ENCODE data around the gene CMTM4.
"Not testable (repeated sequence)": the region's sequence is repeated elsewhere in the genome, so short reads cannot be mapped to it uniquely, and the experiment has no call there.

Gene CMTM4

DNA sequence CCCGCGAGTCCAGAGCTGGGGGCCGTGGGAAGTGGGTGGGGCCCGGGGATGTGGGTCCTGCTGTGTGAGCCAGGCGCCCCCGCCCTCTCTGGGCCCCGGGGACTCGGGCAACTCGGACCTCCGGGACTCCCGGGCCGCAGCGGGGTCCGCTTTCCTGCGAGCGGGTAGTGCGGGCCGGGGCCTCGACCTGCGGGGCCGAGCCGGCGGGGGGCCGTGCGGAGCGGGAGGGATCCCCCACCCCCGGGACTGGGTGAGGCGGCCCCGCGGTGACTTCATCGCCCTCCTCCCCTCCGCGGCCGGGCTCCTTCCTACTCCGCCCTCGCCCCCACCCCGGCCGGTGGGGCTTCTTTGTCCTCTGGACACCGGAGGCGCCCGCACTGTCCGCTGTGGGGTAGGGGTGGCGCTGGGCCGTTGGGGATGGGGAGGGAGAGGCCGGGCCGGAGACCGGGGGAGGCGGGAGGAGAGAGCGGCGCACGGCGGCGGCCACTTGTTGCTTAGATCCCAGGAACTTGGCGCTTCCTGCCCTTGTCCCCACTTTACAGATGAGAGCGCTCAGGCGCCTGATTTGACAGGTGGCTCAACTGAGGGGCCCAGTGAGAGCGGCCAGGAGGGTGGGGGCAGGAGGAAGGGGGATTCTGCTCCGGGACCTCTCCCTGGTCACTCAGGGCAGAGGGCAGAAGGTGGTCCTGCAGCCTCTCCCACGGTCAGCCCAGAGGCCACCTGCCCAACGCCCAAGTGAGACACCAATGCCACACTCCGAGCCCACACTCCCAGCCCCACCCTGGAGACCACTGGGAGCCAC lies 91.2 kb downstream of the CMTM4 start:
- H3K9ac ChIP-seq (ENCODE audit: low read depth, low read length): no peak overlapping the region
- peaks cover 11% of the 10 kb centered on the region for H3K36me3 ChIP-seq (ENCODE audit: control insufficient read depth, insufficient read depth, low read length)
- H3K9me3 ChIP-seq (ENCODE audit: control insufficient read depth, insufficient read depth, low read length): no peaks in the 10 kb centered on the region
- H3K4me1 ChIP-seq (ENCODE audit: control insufficient read depth, insufficient read depth, low read length): peaks cover 10% of the 10 kb centered on the region
- H3K27me3 ChIP-seq (ENCODE audit: control insufficient read depth, insufficient read depth, low read length): peaks cover 8% of the 10 kb centered on the region
- peak overlapping the region; percentile 52 for H3K4me3 ChIP-seq (ENCODE audit: low read depth, low read length)

GRCh38 chr16:66604376-66605176 lies 92.0 kb downstream of the CMTM4 start, which contains the start of gene CMTM3:
TSS of gene CMTM3 (plus strand) at chr16:66604704. CDS start at chr16:66604806, 102 bp downstream.
- peaks cover 3% of the 10 kb centered on the region for H3K36me3 ChIP-seq (ENCODE audit: control insufficient read depth, insufficient read depth, low read length)
- peaks cover 10% of the 10 kb centered on the region for H3K4me1 ChIP-seq (ENCODE audit: control insufficient read depth, insufficient read depth, low read length)
- peak within 1 kb of the TSS; percentile 84 for H3K4me3 ChIP-seq (ENCODE audit: low read depth, low read length)
- peaks cover 8% of the 10 kb centered on the region for H3K27me3 ChIP-seq (ENCODE audit: control insufficient read depth, insufficient read depth, low read length)
- no peaks in the 10 kb centered on the region for H3K9me3 ChIP-seq (ENCODE audit: control insufficient read depth, insufficient read depth, low read length)
- H3K9ac ChIP-seq (ENCODE audit: low read depth, low read length): peak within 1 kb of the TSS; percentile 62

DNA sequence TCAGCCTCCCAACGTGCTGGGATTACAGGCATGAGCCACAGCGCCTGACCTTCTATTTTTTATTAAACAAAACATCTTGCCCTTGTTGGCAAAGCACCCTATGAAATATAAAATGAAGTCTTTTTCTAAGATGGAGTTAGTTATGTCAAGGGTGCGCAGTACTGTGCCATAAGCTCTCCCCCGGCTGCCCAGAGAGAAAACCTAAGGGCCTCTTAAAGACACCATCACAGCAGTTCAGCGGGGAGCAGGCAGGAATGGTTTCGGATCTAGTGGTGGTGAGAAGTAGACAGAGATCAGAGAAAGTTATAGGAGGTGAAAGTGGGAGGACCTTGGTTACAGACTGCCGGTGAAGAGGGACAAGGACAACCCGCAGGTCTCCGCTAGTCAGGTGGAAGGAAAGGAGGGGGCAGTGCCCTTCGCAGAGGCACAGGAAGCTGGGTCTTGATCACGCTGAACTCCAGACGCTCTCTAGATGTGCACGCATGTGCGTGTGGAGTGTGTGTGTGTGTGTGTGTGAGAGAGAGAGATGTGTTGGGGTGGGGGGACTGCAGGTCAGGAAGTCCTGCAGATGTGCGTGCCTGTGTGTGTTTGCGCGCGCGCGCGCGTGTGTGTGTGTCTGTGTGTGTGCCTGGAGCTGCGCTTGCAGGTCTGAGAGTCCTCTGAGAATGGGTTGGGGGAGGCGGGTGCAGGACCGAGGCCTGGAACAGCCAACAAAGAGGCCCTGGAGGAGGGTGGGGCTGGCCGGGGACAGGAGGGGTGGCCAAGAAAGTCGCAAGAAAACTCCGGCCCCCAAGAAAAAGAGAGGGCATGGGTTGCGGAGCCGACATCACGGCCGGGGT lies 92.8 kb downstream of the CMTM4 start:
- peak overlapping the region; percentile 62 for H3K9ac ChIP-seq (ENCODE audit: low read depth, low read length)
- peak overlapping the region; percentile 84 for H3K4me3 ChIP-seq (ENCODE audit: low read depth, low read length)
- H3K9me3 ChIP-seq (ENCODE audit: control insufficient read depth, insufficient read depth, low read length): no peaks in the 10 kb centered on the region
- H3K27me3 ChIP-seq (ENCODE audit: control insufficient read depth, insufficient read depth, low read length): peaks cover 8% of the 10 kb centered on the region
- no peaks in the 10 kb centered on the region for H3K36me3 ChIP-seq (ENCODE audit: control insufficient read depth, insufficient read depth, low read length)
- H3K4me1 ChIP-seq (ENCODE audit: control insufficient read depth, insufficient read depth, low read length): peaks cover 9% of the 10 kb centered on the region

DNA sequence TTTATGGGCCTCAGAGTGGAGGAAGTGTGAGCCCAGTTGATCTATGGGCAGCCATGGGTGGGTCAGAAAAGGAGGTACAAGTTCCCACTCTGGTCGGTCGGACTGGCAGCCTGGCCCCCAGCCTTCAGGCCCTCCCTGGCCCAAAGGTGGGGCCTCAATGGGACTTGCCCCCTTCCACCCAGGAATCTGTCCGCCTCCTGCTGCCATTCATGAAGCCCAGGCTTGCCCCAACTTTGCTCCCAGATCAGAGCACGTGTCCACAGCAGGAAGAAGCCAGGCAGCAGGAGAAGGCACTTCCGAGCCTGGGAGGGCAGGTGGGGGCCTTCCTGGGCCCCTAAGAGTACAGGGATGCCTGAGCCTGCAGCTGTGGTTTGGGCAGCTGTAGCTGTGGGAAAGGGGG lies 95.1 kb downstream of the CMTM4 start:
- H3K9ac ChIP-seq (ENCODE audit: low read depth, low read length): no peak overlapping the region
- no peaks in the 10 kb centered on the region for H3K36me3 ChIP-seq (ENCODE audit: control insufficient read depth, insufficient read depth, low read length)
- peaks cover 8% of the 10 kb centered on the region for H3K27me3 ChIP-seq (ENCODE audit: control insufficient read depth, insufficient read depth, low read length)
- H3K9me3 ChIP-seq (ENCODE audit: control insufficient read depth, insufficient read depth, low read length): no peaks in the 10 kb centered on the region
- no peak overlapping the region for H3K4me3 ChIP-seq (ENCODE audit: low read depth, low read length)
- H3K4me1 ChIP-seq (ENCODE audit: control insufficient read depth, insufficient read depth, low read length): peaks cover 4% of the 10 kb centered on the region

DNA sequence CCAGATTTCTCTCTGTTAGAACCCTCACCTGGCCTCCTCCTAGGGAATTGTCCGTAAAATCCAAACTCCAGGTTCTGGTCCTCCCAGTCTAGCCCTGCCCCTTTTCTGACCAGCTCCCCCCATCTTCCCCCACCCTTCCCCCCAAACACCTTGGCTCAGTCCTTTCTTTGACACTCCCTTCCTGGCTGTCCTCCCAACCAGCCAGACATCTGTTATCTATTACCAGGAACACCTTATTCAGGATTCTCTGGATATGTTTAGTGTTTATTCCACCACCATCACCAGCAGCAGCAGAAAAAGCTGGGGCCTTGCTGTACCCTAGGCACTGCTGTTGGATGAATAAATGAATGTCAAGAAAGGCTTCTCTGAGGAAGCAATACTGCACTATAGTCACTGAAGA lies 96.1 kb downstream of the CMTM4 start:
- Histone ChIP-seq H3K27me3 (ENCODE audit: control insufficient read depth, insufficient read depth, low read length) (peaks cover 8% of the 10 kb centered on the region), H3K4me3 (ENCODE audit: low read depth, low read length) (no peak overlapping the region), H3K4me1 (ENCODE audit: control insufficient read depth, insufficient read depth, low read length) (no peaks in the 10 kb centered on the region), H3K36me3 (ENCODE audit: control insufficient read depth, insufficient read depth, low read length) (no peaks in the 10 kb centered on the region), H3K9ac (ENCODE audit: low read depth, low read length) (no peak overlapping the region), H3K9me3 (ENCODE audit: control insufficient read depth, insufficient read depth, low read length) (no peaks in the 10 kb centered on the region)

- Histone ChIP-seq H3K4me1 (ENCODE audit: control insufficient read depth, insufficient read depth, low read length) (no peaks in the 10 kb centered on the region), H3K9me3 (ENCODE audit: control insufficient read depth, insufficient read depth, low read length) (no peaks in the 10 kb centered on the region), H3K36me3 (ENCODE audit: control insufficient read depth, insufficient read depth, low read length) (no peaks in the 10 kb centered on the region), H3K9ac (ENCODE audit: low read depth, low read length) (no peak overlapping the region), H3K4me3 (ENCODE audit: low read depth, low read length) (no peak overlapping the region), H3K27me3 (ENCODE audit: control insufficient read depth, insufficient read depth, low read length) (peaks cover 8% of the 10 kb centered on the region)
These were observed 96.8 kb downstream of the CMTM4 start for GRCh38 chr16:66599726-66600125.

GRCh38 chr16:66598111-66598510 lies 98.4 kb downstream of the CMTM4 start:
- Histone ChIP-seq H3K4me1 (ENCODE audit: control insufficient read depth, insufficient read depth, low read length) (no peaks in the 10 kb centered on the region), H3K9ac (ENCODE audit: low read depth, low read length) (no peak overlapping the region), H3K36me3 (ENCODE audit: control insufficient read depth, insufficient read depth, low read length) (no peaks in the 10 kb centered on the region), H3K9me3 (ENCODE audit: control insufficient read depth, insufficient read depth, low read length) (no peaks in the 10 kb centered on the region), H3K4me3 (ENCODE audit: low read depth, low read length) (no peak overlapping the region), H3K27me3 (ENCODE audit: control insufficient read depth, insufficient read depth, low read length) (peaks cover 7% of the 10 kb centered on the region)

GRCh38 chr16:66596986-66597848 lies 99.3 kb downstream of the CMTM4 start:
- no peaks in the 10 kb centered on the region for H3K9me3 ChIP-seq (ENCODE audit: control insufficient read depth, insufficient read depth, low read length)
- no peak overlapping the region for H3K9ac ChIP-seq (ENCODE audit: low read depth, low read length)
- no peaks in the 10 kb centered on the region for H3K4me1 ChIP-seq (ENCODE audit: control insufficient read depth, insufficient read depth, low read length)
- H3K36me3 ChIP-seq (ENCODE audit: control insufficient read depth, insufficient read depth, low read length): no peaks in the 10 kb centered on the region
- peaks cover under 1% of the 10 kb centered on the region for H3K27me3 ChIP-seq (ENCODE audit: control insufficient read depth, insufficient read depth, low read length)
- no peak overlapping the region for H3K4me3 ChIP-seq (ENCODE audit: low read depth, low read length)

DNA sequence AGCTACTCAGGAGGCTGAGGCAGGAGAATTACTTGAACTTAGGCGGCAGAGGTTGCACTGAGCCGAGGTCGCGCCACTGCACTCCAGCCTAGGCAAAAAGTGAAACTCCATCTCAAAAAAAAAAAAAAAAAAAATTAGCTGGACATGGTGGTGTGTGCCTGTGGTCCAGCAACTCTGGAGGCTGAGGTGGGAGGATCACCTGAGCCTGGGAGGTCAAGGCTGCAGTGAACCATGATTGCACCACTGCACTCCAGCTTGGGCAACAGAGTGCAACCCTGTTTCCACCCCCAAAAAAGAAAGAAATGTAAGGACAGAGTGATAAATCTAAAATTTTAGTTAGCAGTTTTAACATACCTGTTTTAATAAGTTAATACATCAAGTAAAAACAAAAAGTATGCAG lies 100.0 kb downstream of the CMTM4 start:
- not testable (repeated sequence) for H3K9me3 ChIP-seq (ENCODE audit: control insufficient read depth, insufficient read depth, low read length); H3K27me3 ChIP-seq (ENCODE audit: control insufficient read depth, insufficient read depth, low read length); H3K36me3 ChIP-seq (ENCODE audit: control insufficient read depth, insufficient read depth, low read length); H3K4me3 ChIP-seq (ENCODE audit: low read depth, low read length); H3K9ac ChIP-seq (ENCODE audit: low read depth, low read length); H3K4me1 ChIP-seq (ENCODE audit: control insufficient read depth, insufficient read depth, low read length)

GRCh38 chr16:66594739-66595138 lies 101.8 kb downstream of the CMTM4 start:
- H3K9ac ChIP-seq (ENCODE audit: low read depth, low read length): no peak overlapping the region
- no peaks in the 10 kb centered on the region for H3K36me3 ChIP-seq (ENCODE audit: control insufficient read depth, insufficient read depth, low read length)
- no peaks in the 10 kb centered on the region for H3K4me1 ChIP-seq (ENCODE audit: control insufficient read depth, insufficient read depth, low read length)
- no peaks in the 10 kb centered on the region for H3K27me3 ChIP-seq (ENCODE audit: control insufficient read depth, insufficient read depth, low read length)
- no peaks in the 10 kb centered on the region for H3K9me3 ChIP-seq (ENCODE audit: control insufficient read depth, insufficient read depth, low read length)
- no peak overlapping the region for H3K4me3 ChIP-seq (ENCODE audit: low read depth, low read length)

DNA sequence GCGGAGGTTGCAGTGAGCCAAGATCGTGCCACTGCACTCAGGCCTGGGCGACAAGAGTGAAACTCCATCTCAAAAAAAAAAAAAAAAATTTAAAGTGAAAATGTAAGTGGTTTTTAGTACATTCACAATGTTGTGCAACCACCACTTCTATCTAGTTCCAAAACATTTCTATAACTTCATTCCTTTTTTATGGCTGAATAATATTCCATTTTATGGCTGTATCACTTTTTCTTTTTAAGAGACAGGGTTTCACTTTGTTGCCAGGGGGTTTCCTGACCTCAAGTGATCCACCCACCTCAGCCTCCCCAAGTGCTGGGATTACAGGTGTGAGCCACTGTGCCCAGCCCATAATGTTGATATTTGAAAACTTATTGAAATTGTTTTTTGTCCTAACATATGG lies 103.7 kb downstream of the CMTM4 start:
- Histone ChIP-seq H3K4me3 (ENCODE audit: low read depth, low read length) (no peak overlapping the region), H3K9ac (ENCODE audit: low read depth, low read length) (no peak overlapping the region), H3K36me3 (ENCODE audit: control insufficient read depth, insufficient read depth, low read length) (no peaks in the 10 kb centered on the region), H3K9me3 (ENCODE audit: control insufficient read depth, insufficient read depth, low read length) (no peaks in the 10 kb centered on the region), H3K27me3 (ENCODE audit: control insufficient read depth, insufficient read depth, low read length) (no peaks in the 10 kb centered on the region), H3K4me1 (ENCODE audit: control insufficient read depth, insufficient read depth, low read length) (no peaks in the 10 kb centered on the region)

Data from iPS-15b (cell line).